A549 (cell line): ENCODE data around the gene HOXC6. TPM values are rescaled to one million over a fixed set of nuclear protein-coding genes. Genes with fewer than 3 reads are reported as not detected.

Experiments
- ATAC-seq, 2 experiments: fragments of 200-7000 bp in 1 of 2; fragments of >200 bp in 1 of 2; cut with Nextera tagmentation in 1 of 2; cut with Tn5 transposase in 1 of 2; 3 replicates each; pipeline versions ENCODE4 v1.8.0 to v1.9.1; 2018 to 2020; ENCODE audit warnings: mild to moderate bottlenecking in 1 of 2, moderate library complexity in 1 of 2
- CTCF ChIA-PET: fragments of 300-600 bp; sonication (Branson Sonifier 250); formaldehyde crosslinking; extraction: SDS; loops from one replicate; lab custom pipeline; 2021; ENCODE audit warnings: antibody characterized with exemption, inconsistent platforms; lab: Yijun Ruan, JAX
- POLR2A ChIA-PET: fragments of 350-600 bp; formaldehyde crosslinking; extraction: SDS; loops from one replicate; lab custom pipeline; 2021; ENCODE audit warnings: antibody characterized with exemption, inconsistent platforms; lab: Yijun Ruan, JAX
- DNase-seq, 2 experiments: peaks; one replicate each; pipeline versions ENCODE4 v3.0.0 to v3.0.0-alpha.2; 2011 to 2016; ENCODE audit warnings: low read depth in 1 of 2, low spot score in 1 of 2
- FAIRE-seq: peaks from 2 replicates; lab custom pipeline; 2011; peaks lifted over from hg19 to GRCh38; lab: Jason Lieb, UNC
- H3K27ac ChIP-seq, 2 experiments: fragments of >200 bp; sonication (Bioruptor Twin); formaldehyde crosslinking; 3 replicates each; pipeline ENCODE4 v1.5.1; 2016 to 2017
- H3K4me1 ChIP-seq: fragments of >200 bp; sonication (Bioruptor Twin); formaldehyde crosslinking; 3 replicates; pipeline ENCODE4 v1.6.1; 2016
- H3K4me2 ChIP-seq: fragments of >200 bp; sonication (Bioruptor Twin); formaldehyde crosslinking; 3 replicates; pipeline ENCODE4 v1.6.1; 2016
- H3K4me3 ChIP-seq: fragments of >200 bp; sonication (Bioruptor Twin); formaldehyde crosslinking; 3 replicates; pipeline ENCODE4 v1.5.1; 2016
- H3K9me3 ChIP-seq: fragments of >200 bp; sonication (Bioruptor Twin); formaldehyde crosslinking; 3 replicates; pipeline ENCODE4 v1.6.1; 2016
- BHLHE40 ChIP-seq: IDR thresholded peaks from 2 replicates; pipeline ENCODE4 v1.6.1; 2012; ENCODE audit warnings: low read depth, low read length, inconsistent platforms
- CBX8 ChIP-seq: fragments of 200-600 bp; sonication (generic); IDR thresholded peaks from 2 replicates; pipeline ENCODE4 v1.6.1; 2016
- CEBPB ChIP-seq, 2 experiments: fragments of >200 bp in 1 of 2; sonication (Bioruptor Twin) in 1 of 2; formaldehyde crosslinking in 1 of 2; IDR thresholded peaks; 2 replicates each; pipeline ENCODE4 v1.6.1; 2012 to 2016
- CHD2 ChIP-seq: fragments of 150-350 bp; IDR thresholded peaks from 2 replicates; pipeline ENCODE4 v1.6.1; 2014; ENCODE audit warnings: low read length; ENCODE audit not compliant: partially characterized antibody
- E2F6 ChIP-seq: IDR thresholded peaks from 2 replicates; pipeline ENCODE4 v1.6.1; 2012; ENCODE audit warnings: low read depth, borderline replicate concordance
- EHMT2 ChIP-seq: fragments of 200-600 bp; sonication (generic); IDR thresholded peaks from 2 replicates; pipeline ENCODE4 v1.6.1; 2016; ENCODE audit warnings: antibody characterized with exemption, low read depth, mild to moderate bottlenecking, moderate library complexity
- ELK1 ChIP-seq: fragments of 150-350 bp; IDR thresholded peaks from 2 replicates; pipeline ENCODE4 v1.6.1; 2014; ENCODE audit warnings: low read depth, mild to moderate bottlenecking, low read length
- EP300 ChIP-seq, 2 experiments: fragments of >200 bp; sonication (Bioruptor Twin); formaldehyde crosslinking; IDR thresholded peaks; 2 replicates in 1 of 2; 3 replicates in 1 of 2; pipeline ENCODE4 v1.6.1; 2016 to 2017
- ESRRA ChIP-seq: fragments of 150-350 bp; IDR thresholded peaks from 2 replicates; pipeline ENCODE4 v1.6.1; 2014; ENCODE audit warnings: mild to moderate bottlenecking, low read length, borderline replicate concordance
- FOSB ChIP-seq: fragments of 250-450 bp; sonication (Bioruptor Pico); IDR thresholded peaks from 2 replicates; pipeline ENCODE4 v1.5.0; 2020; ENCODE audit warnings: mild to moderate bottlenecking, moderate library complexity
- FOXS1 ChIP-seq: fragments of 250-450 bp; sonication (Bioruptor Pico); IDR thresholded peaks from 2 replicates; pipeline ENCODE4 v1.5.0; 2020; ENCODE audit warnings: mild to moderate bottlenecking, moderate library complexity
- JUN ChIP-seq, 2 experiments: fragments of >200 bp; sonication (Bioruptor Twin); formaldehyde crosslinking; IDR thresholded peaks; 2 replicates in 1 of 2; 3 replicates in 1 of 2; pipeline ENCODE4 v1.6.1; 2016 to 2017
- KDM5A ChIP-seq: fragments of 200-600 bp; sonication (generic); IDR thresholded peaks from 2 replicates; pipeline ENCODE4 v1.6.1; 2016; ENCODE audit warnings: antibody characterized with exemption, mild to moderate bottlenecking
- MAZ ChIP-seq: fragments of 150-350 bp; IDR thresholded peaks from 2 replicates; pipeline ENCODE4 v1.6.1; 2014; ENCODE audit warnings: antibody characterized with exemption, low read depth, low read length, borderline replicate concordance
- NPAS2 ChIP-seq: fragments of 250-450 bp; sonication (Bioruptor Pico); IDR thresholded peaks from 2 replicates; pipeline ENCODE4 v1.8.0; 2022; ENCODE audit warnings: mild to moderate bottlenecking, moderate library complexity, borderline replicate concordance
- NR3C1 ChIP-seq: fragments of >200 bp; sonication (Bioruptor Twin); formaldehyde crosslinking; IDR thresholded peaks from 3 replicates; pipeline ENCODE4 v1.6.1; 2017
- POLR2AphosphoS2 ChIP-seq: conservative IDR thresholded peaks from 2 replicates; pipeline ENCODE4 v1.6.1; 2012; ENCODE audit warnings: low read length, improper control_type of control experiment, inconsistent platforms
- TFCP2L1 ChIP-seq: fragments of 250-450 bp; sonication (Bioruptor Pico); IDR thresholded peaks from 2 replicates; pipeline ENCODE4 v1.5.0; 2021; ENCODE audit warnings: mild to moderate bottlenecking
- USF2 ChIP-seq: fragments of 450-650 bp; IDR thresholded peaks from 2 replicates; pipeline ENCODE4 v1.6.1; 2014; ENCODE audit warnings: antibody characterized with exemption
- ZC3H11A ChIP-seq: fragments of 450-650 bp; IDR thresholded peaks from 2 replicates; pipeline ENCODE4 v1.6.1; 2014; ENCODE audit warnings: antibody characterized with exemption, mild to moderate bottlenecking
- WGBS: methylation state at CpG from one replicate; pipeline ENCODE4 v1.1.6; 2017; ENCODE audit errors: missing lambda C conversion rate; 5-methylcytosine and 5-hydroxymethylcytosine counted together
- polyA plus RNA-seq, 4 experiments: library from polyadenylated mRNA; depleted of rRNA in 3 of 4; stranded (reverse); fragments of >200 nt; fragmentation: RNase III in 1 of 4; extraction: RNeasy Plus Mini Kit Qiagen cat#74134 plus additional on column Dnase treatment in 1 of 4; gene quantifications; 2 replicates in 3 of 4; 3 replicates in 1 of 4; pipeline ENCODE4 v1.2.3, GENCODE V29; 2011 to 2017
- TF ChIP-seq, protein P1 (sequence below): IDR thresholded peaks from 2 replicates; pipeline ENCODE4 v1.6.1; 2012

Gene HOXC6
- polyA plus RNA-seq, 2 of the 4 experiments (the other 2 are of a cell fraction): 5.2 to 6.0 TPM

DNA sequence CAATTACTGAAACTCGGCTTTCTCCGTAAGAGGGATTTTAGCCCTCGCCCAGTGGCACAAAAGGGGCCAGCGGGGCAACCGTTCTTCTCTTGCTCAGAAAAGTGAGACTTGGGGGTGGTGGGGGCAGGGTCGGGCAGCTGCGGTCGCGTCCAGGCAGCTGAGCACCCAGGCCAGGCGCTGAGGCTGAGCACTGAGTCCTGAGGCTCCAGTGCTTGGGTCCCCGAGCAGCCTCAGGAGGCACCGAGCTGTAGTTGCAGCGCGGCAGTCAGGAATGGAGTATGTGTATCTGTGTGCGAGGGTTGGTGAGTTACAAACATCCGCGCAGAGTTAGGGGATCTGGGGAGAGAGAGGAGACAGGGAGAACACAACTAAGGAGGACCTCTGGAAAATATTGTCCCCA lies 4.1 kb upstream of the HOXC6 start:
- CTCF ChIA-PET: interaction anchor here (1.0 to 27.9 kb wide), 10 partner anchors 8 to 192 kb away, joined by 3 to 476 read pairs (median 16); partner anchors contain the start of genes HOXC5, HOXC8 and SMUG1
- no peak overlapping the region for H3K4me2 ChIP-seq
- no peak overlapping the region for H3K4me3 ChIP-seq
- peaks cover 40% of the 10 kb centered on the region for H3K4me1 ChIP-seq
- WGBS: 88% methylated on average over 17 of the region's 17 CpGs
- TF ChIP-seq ELK1: no peak
- no peak for TF ChIP-seq TFCP2L1 (CRISPR knock-in tag)
- TF ChIP-seq USF2: no peak
- no peak for TF ChIP-seq KDM5A
- no peak for TF ChIP-seq POLR2AphosphoS2
- no peak for TF ChIP-seq FOSB
- TF ChIP-seq EP300 (IDR thresholded peaks at IDR 0.05): no peak
- TF ChIP-seq CBX8: no peak
- TF ChIP-seq ESRRA: no peak
- TF ChIP-seq, protein P1, sequence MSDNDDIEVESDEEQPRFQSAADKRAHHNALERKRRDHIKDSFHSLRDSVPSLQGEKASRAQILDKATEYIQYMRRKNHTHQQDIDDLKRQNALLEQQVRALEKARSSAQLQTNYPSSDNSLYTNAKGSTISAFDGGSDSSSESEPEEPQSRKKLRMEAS: no peak
- no peak for TF ChIP-seq E2F6
- TF ChIP-seq ZC3H11A: no peak
- no peak for TF ChIP-seq CEBPB (IDR thresholded peaks at IDR 0.05)
- TF ChIP-seq NPAS2 (CRISPR knock-in tag): no peak
- TF ChIP-seq MAZ: no peak
- no peak for TF ChIP-seq JUN (IDR thresholded peaks at IDR 0.05)
- TF ChIP-seq EHMT2: no peak
- TF ChIP-seq CHD2: no peak
- no peak for TF ChIP-seq BHLHE40
- TF ChIP-seq FOXS1 (CRISPR knock-in tag): no peak
- no peaks in the 10 kb centered on the region for H3K9me3 ChIP-seq
- POLR2A ChIA-PET: interaction anchor here (1.1 kb wide), 1 partner anchor 15 kb away, joined by 5 read pairs; the partner anchor contains the start of gene HOXC8
- DNase-seq: no peak
- FAIRE-seq: no peak
- H3K27ac ChIP-seq: no peak overlapping the region
- ATAC-seq: no peak

GRCh38 chr12:54024581-54025305 lies 3.5 kb upstream of the HOXC6 start:
- Histone ChIP-seq H3K9me3 (no peaks in the 10 kb centered on the region), H3K4me2 (no peak overlapping the region), H3K27ac (no peak overlapping the region), H3K4me3 (no peak overlapping the region), H3K4me1 (peaks cover 34% of the 10 kb centered on the region)
- ChIA-PET POLR2A (interaction anchor here (1.1 kb wide), 1 partner anchor 15 kb away, joined by 5 read pairs; the partner anchor contains the start of gene HOXC8), CTCF (interaction anchor here (0.6 to 27.9 kb wide), 11 partner anchors 7 to 192 kb away, joined by 3 to 476 read pairs (median 8); partner anchors contain the start of genes HOXC5, HOXC8 and SMUG1)
- no peak for ATAC-seq
- WGBS: 69% methylated on average over 5 of the region's 5 CpGs
- DNase-seq: no peak
- TF ChIP-seq NR3C1: no peak
- no peak for FAIRE-seq
